ENCODE results near the gene NMBR. TPM values are rescaled to one million over a fixed set of nuclear protein-coding genes. Genes with fewer than 3 reads are reported as not detected.

Gene NMBR
- total RNA-seq, 1 experiment from 2014 or later, result not detected

DNA sequence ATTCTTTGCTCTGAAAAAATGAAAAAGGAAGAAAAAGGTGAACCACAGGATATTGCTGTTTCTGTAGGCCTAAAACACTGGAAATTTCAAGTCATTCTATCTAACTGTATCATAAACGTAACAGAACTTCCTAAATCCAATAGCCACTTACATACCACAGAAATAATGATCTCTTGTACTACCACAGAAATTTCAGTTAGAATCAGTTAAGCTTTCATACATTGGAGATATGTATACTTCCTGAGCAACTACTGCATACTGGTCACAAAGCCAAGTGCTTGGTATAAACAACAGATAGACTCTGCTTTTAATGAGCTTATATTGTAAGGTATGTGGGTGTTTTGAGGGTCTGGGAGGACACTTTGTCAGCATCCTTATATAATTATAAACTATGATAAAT lies 38.7 kb upstream of the NMBR start:
- no peak overlapping the region for H3T11ph ChIP-seq (ENCODE audit: low read length)
- H3K27me3 ChIP-seq (ENCODE audit: insufficient read depth, low read length), result no peaks in the 10 kb centered on the region
- peaks cover 0 to 7% (median 0%) of the 10 kb centered on the region in 3 experiments; a peak in 2 of 7 replicates for H3K36me3 Mint-ChIP-seq (ENCODE audit: insufficient read depth in 1 of 3, low read depth in 3 of 3)
- no peak overlapping the region for H2BK20ac ChIP-seq (ENCODE audit: low read depth, low read length, poor library complexity, severe bottlenecking)
- H3K18ac ChIP-seq (ENCODE audit: insufficient read length, low read depth, low read length), result no peak overlapping the region
- no peak overlapping the region for H2AFZ ChIP-seq (ENCODE audit: low read length)
- no peak overlapping the region for H4K8ac ChIP-seq (replicated peaks; ENCODE audit: insufficient read length, low read depth, low read length)
- H3K9me3 Mint-ChIP-seq, result no peaks in the 10 kb centered on the region
- no peak overlapping the region for H3K27ac ChIP-seq (ENCODE audit: insufficient read length, low read depth, low read length)
- H2BK5ac ChIP-seq (ENCODE audit: insufficient read length, low read length), result no peak overlapping the region
- no CpG with 5 or more reads among the region's 1 CpG for WGBS (ENCODE audit: extremely low coverage, insufficient read length, low lambda C conversion rate)
- H3K23me2 ChIP-seq (ENCODE audit: insufficient read length, low read depth, low read length, poor library complexity, severe bottlenecking), result no peaks in the 10 kb centered on the region
- no peaks in the 10 kb centered on the region for H3K79me1 ChIP-seq (ENCODE audit: insufficient read depth, low read depth, low read length, poor library complexity, severe bottlenecking)
- no peak overlapping the region for H3K4me2 ChIP-seq (ENCODE audit: insufficient read depth, insufficient read length, low read length)
- no peak for DNase-seq
- no peak overlapping the region for H3K4me3 Mint-ChIP-seq
- H3K79me2 ChIP-seq (ENCODE audit: insufficient read depth, low read length), result no peaks in the 10 kb centered on the region
- no peak overlapping the region for H3K4ac ChIP-seq (ENCODE audit: low read depth, low read length)
- no peak overlapping the region for H3K9ac ChIP-seq (ENCODE audit: extremely low read depth, insufficient read length, low read length)
- H3K14ac ChIP-seq (ENCODE audit: insufficient read depth, low read length), result no peak overlapping the region
- no peaks in the 10 kb centered on the region for H3K4me1 ChIP-seq (ENCODE audit: insufficient read depth, low read length)
- H3K27ac Mint-ChIP-seq, result no peak overlapping the region
- H2BK15ac ChIP-seq (ENCODE audit: low read depth, low read length), result no peak overlapping the region
- H4K20me1 ChIP-seq (ENCODE audit: control insufficient read depth, insufficient read depth, insufficient read length), result no peaks in the 10 kb centered on the region
- no peak overlapping the region for H4K5ac ChIP-seq (ENCODE audit: insufficient read length, low read depth, low read length)
- H3K27me3 Mint-ChIP-seq (ENCODE audit: low read depth), result no peaks in the 10 kb centered on the region
- no peak overlapping the region for H3K56ac ChIP-seq (ENCODE audit: insufficient read length, low read depth, low read length)
- no peak overlapping the region for H2BK12ac ChIP-seq (ENCODE audit: insufficient read length, low read depth, low read length)
- no peak overlapping the region for H4K91ac ChIP-seq (ENCODE audit: insufficient read length, low read depth, low read length)
- TF ChIP-seq, protein P1, sequence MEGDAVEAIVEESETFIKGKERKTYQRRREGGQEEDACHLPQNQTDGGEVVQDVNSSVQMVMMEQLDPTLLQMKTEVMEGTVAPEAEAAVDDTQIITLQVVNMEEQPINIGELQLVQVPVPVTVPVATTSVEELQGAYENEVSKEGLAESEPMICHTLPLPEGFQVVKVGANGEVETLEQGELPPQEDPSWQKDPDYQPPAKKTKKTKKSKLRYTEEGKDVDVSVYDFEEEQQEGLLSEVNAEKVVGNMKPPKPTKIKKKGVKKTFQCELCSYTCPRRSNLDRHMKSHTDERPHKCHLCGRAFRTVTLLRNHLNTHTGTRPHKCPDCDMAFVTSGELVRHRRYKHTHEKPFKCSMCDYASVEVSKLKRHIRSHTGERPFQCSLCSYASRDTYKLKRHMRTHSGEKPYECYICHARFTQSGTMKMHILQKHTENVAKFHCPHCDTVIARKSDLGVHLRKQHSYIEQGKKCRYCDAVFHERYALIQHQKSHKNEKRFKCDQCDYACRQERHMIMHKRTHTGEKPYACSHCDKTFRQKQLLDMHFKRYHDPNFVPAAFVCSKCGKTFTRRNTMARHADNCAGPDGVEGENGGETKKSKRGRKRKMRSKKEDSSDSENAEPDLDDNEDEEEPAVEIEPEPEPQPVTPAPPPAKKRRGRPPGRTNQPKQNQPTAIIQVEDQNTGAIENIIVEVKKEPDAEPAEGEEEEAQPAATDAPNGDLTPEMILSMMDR (conservative IDR thresholded peaks at IDR 0.05), result no peak
- H3K9me3 ChIP-seq (ENCODE audit: control insufficient read depth, low read depth, low read length), result no peaks in the 10 kb centered on the region
- no peaks in the 10 kb centered on the region for H3K4me1 Mint-ChIP-seq
- no peak overlapping the region for H3K23ac ChIP-seq (ENCODE audit: insufficient read length, low read depth, low read length)
- H2BK120ac ChIP-seq (ENCODE audit: low read depth, low read length, poor library complexity, severe bottlenecking), result no peak overlapping the region
- H2AK5ac ChIP-seq (ENCODE audit: insufficient read length, low read length), result no peak overlapping the region

All from H9 (cell line).